ENCODE data around the gene ZBTB20. TPM values are rescaled to one million over a fixed set of nuclear protein-coding genes. Genes with fewer than 3 reads are reported as not detected.

The ZBTB20 gene
- total RNA-seq, 1 donor from 2014 or later = 32.5 TPM

DNA sequence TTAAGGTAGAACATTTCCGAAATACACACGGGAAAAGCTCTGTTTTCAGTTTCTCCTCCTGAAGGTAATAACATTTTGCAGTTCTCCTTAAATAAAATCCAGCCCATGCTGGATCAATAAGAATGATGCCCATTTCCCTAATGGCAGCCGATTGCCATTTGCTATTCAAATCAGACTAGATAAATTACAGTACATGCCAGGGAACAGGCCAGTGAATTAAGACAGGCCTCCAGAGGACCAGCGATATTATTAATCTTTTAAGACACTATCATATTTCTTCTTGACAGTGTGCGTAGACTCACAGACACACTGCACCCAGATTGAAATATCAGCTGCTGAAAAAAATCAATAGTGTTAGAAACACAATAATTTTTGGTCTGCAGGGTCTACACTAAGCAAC, 431.0 kb downstream of the ZBTB20 start:
- no peak for DNase-seq (ENCODE audit: low read depth)

GRCh38 chr3:114714957-114715460, 432.1 kb downstream of the ZBTB20 start:
- H3K27me3 ChIP-seq (ENCODE audit: control insufficient read depth, insufficient read depth, low read length) = no peaks in the 10 kb centered on the region
- TF ChIP-seq, protein P1, sequence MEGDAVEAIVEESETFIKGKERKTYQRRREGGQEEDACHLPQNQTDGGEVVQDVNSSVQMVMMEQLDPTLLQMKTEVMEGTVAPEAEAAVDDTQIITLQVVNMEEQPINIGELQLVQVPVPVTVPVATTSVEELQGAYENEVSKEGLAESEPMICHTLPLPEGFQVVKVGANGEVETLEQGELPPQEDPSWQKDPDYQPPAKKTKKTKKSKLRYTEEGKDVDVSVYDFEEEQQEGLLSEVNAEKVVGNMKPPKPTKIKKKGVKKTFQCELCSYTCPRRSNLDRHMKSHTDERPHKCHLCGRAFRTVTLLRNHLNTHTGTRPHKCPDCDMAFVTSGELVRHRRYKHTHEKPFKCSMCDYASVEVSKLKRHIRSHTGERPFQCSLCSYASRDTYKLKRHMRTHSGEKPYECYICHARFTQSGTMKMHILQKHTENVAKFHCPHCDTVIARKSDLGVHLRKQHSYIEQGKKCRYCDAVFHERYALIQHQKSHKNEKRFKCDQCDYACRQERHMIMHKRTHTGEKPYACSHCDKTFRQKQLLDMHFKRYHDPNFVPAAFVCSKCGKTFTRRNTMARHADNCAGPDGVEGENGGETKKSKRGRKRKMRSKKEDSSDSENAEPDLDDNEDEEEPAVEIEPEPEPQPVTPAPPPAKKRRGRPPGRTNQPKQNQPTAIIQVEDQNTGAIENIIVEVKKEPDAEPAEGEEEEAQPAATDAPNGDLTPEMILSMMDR (IDR thresholded peaks at IDR 0.05; ENCODE audit: insufficient read depth, low read length, poor library complexity, severe bottlenecking) = no peak
- no peaks in the 10 kb centered on the region for H3K36me3 ChIP-seq (ENCODE audit: control insufficient read depth, insufficient read depth, low read length)
- H3K4me3 ChIP-seq (ENCODE audit: low read depth, low read length) = no peak overlapping the region
- DNase-seq (ENCODE audit: low read depth) = no peak

More for the DNA sequence above, 431.0 kb downstream of the ZBTB20 start:
- no peak overlapping the region for H3K4me3 ChIP-seq (ENCODE audit: low read depth, low read length)
- TF ChIP-seq, protein P1 (IDR thresholded peaks at IDR 0.05; ENCODE audit: insufficient read depth, low read length, poor library complexity, severe bottlenecking) = no peak
- H3K27me3 ChIP-seq (ENCODE audit: control insufficient read depth, insufficient read depth, low read length) = no peaks in the 10 kb centered on the region
- H3K36me3 ChIP-seq (ENCODE audit: control insufficient read depth, insufficient read depth, low read length) = no peaks in the 10 kb centered on the region

- Histone ChIP-seq H3K36me3 (ENCODE audit: control insufficient read depth, insufficient read depth, low read length) (no peaks in the 10 kb centered on the region), H3K27me3 (ENCODE audit: control insufficient read depth, insufficient read depth, low read length) (no peaks in the 10 kb centered on the region), H3K4me3 (ENCODE audit: low read depth, low read length) (no peak overlapping the region)
- no peak for DNase-seq (ENCODE audit: low read depth)
- TF ChIP-seq, protein P1 (IDR thresholded peaks at IDR 0.05; ENCODE audit: insufficient read depth, low read length, poor library complexity, severe bottlenecking) = no peak
Measured at GRCh38 chr3:114714237-114714636, 432.9 kb downstream of the ZBTB20 start.

- Histone ChIP-seq H3K27me3 (ENCODE audit: control insufficient read depth, insufficient read depth, low read length) (no peaks in the 10 kb centered on the region), H3K36me3 (ENCODE audit: control insufficient read depth, insufficient read depth, low read length) (no peaks in the 10 kb centered on the region), H3K4me3 (ENCODE audit: low read depth, low read length) (no peak overlapping the region)
- TF ChIP-seq, protein P1 (IDR thresholded peaks at IDR 0.05; ENCODE audit: insufficient read depth, low read length, poor library complexity, severe bottlenecking) = no peak
- DNase-seq (ENCODE audit: low read depth) = no peak
Measured at GRCh38 chr3:114712728-114713492, 434.2 kb downstream of the ZBTB20 start.

- Histone ChIP-seq H3K27me3 (ENCODE audit: control insufficient read depth, insufficient read depth, low read length) (no peaks in the 10 kb centered on the region), H3K36me3 (ENCODE audit: control insufficient read depth, insufficient read depth, low read length) (no peaks in the 10 kb centered on the region), H3K4me3 (ENCODE audit: low read depth, low read length) (no peak overlapping the region)
- TF ChIP-seq, protein P1 (IDR thresholded peaks at IDR 0.05; ENCODE audit: insufficient read depth, low read length, poor library complexity, severe bottlenecking) = no peak
- peak; percentile 52 for DNase-seq (ENCODE audit: low read depth)
Measured at GRCh38 chr3:114711321-114711886, 435.7 kb downstream of the ZBTB20 start.
